ENCODE measurements around the gene SLC16A13. TPM values are rescaled to one million over a fixed set of nuclear protein-coding genes. Genes with fewer than 3 reads are reported as not detected.

Gene SLC16A13
- total RNA-seq, 4 donors from 2014 or later: 2.7 to 5.6 (median 3.6) TPM

GRCh38 chr17:7077911-7078546 lies 42.2 kb downstream of the SLC16A13 start:
- DNase-seq: no peak
- H3K27ac ChIP-seq: no peak overlapping the region
- H3K4me3 ChIP-seq: no peak overlapping the region
- TF ChIP-seq POLR2A (IDR thresholded peaks at IDR 0.05) (no peak), CTCF (IDR thresholded peaks at IDR 0.05) (no peak)
- no peaks in the 10 kb centered on the region for H3K27me3 ChIP-seq
- intact Hi-C loops (cut with DNase I): no loop called here
- H3K36me3 ChIP-seq: no peaks in the 10 kb centered on the region
- 77 to 90% methylated on average over 5 to 6 of the region's 7 CpGs for WGBS, 2 donors
- no peaks in the 10 kb centered on the region for H3K9me3 ChIP-seq
- peaks cover 0 to 12% (median 0%) of the 10 kb centered on the region in 3 donors for H3K4me1 ChIP-seq

- Histone ChIP-seq H3K4me1 (peaks cover 0 to 16% (median 0%) of the 10 kb centered on the region in 3 donors), H3K36me3 (no peaks in the 10 kb centered on the region), H3K9me3 (no peaks in the 10 kb centered on the region), H3K4me3 (no peak overlapping the region), H3K27me3 (no peaks in the 10 kb centered on the region), H3K27ac (no peak overlapping the region)
- 79 to 87% methylated on average over 6 to 10 of the region's 10 CpGs for WGBS, 2 donors
- no peak for DNase-seq
- no peak for TF ChIP-seq CTCF (IDR thresholded peaks at IDR 0.05)
- intact Hi-C loops (cut with DNase I): no loop called here
These were observed 42.9 kb downstream of the SLC16A13 start for GRCh38 chr17:7078711-7079110.

GRCh38 chr17:7079581-7080455 lies 44.0 kb downstream of the SLC16A13 start, which contains the start of gene CLEC10A:
TSS of gene CLEC10A (minus strand) at chr17:7080251. CDS start at chr17:7078812, 1,439 bp downstream.
- H3K27ac ChIP-seq: peak within 1 kb of the TSS in 2 of 4 donors; percentile 45 to 59
- H3K27me3 ChIP-seq: no peaks in the 10 kb centered on the region
- H3K4me1 ChIP-seq: peaks cover 0 to 26% (median 0%) of the 10 kb centered on the region in 3 donors
- H3K36me3 ChIP-seq: no peaks in the 10 kb centered on the region
- no peak for TF ChIP-seq CTCF (IDR thresholded peaks at IDR 0.05)
- TF ChIP-seq POLR2A (IDR thresholded peaks at IDR 0.05): no peak
- intact Hi-C loops (cut with DNase I): no loop called here
- no peak for DNase-seq
- WGBS, 2 donors: 67 to 76% methylated on average over 13 to 14 of the region's 15 CpGs
- peak within 1 kb of the TSS in 1 of 4 donors; percentile 16 for H3K4me3 ChIP-seq
- H3K9me3 ChIP-seq: no peaks in the 10 kb centered on the region

- DNase-seq: no peak
- peak overlapping the region in 2 of 4 donors; percentile 45 to 59 for H3K27ac ChIP-seq
- H3K27me3 ChIP-seq: peaks cover 0 to under 1% (median 0%) of the 10 kb centered on the region in 4 donors
- TF ChIP-seq CTCF (IDR thresholded peaks at IDR 0.05): no peak
- TF ChIP-seq POLR2A (IDR thresholded peaks at IDR 0.05): no peak
- H3K9me3 ChIP-seq: no peaks in the 10 kb centered on the region
- intact Hi-C loops (cut with DNase I): no loop called here
- H3K4me3 ChIP-seq: no peak overlapping the region
- WGBS, 2 donors: 42 to 48% methylated on average over 7 to 8 of the region's 10 CpGs
- no peaks in the 10 kb centered on the region for H3K36me3 ChIP-seq
- H3K4me1 ChIP-seq: peaks cover 0 to 26% (median 0%) of the 10 kb centered on the region in 3 donors
These were observed 44.7 kb downstream of the SLC16A13 start for GRCh38 chr17:7080456-7081041.
